ENCODE data around the gene VGF.

- TF ChIP-seq POLR2A (IDR thresholded peaks at IDR 0.05; ENCODE audit: low read length) = no peak
- no peak for TF ChIP-seq GATA1 (IDR thresholded peaks at IDR 0.05; ENCODE audit: low read depth, low read length)
Observed at GRCh38 chr7:101168412-101169049, 3.2 kb upstream of the VGF start.
